NCI-H2171 treated with DMSO at 0.1 percent for 48 hours (cell line): ENCODE measurements around the gene KIAA0930.

ENCODE experiments used
- DNase-seq: peaks from one replicate; lab custom pipeline; 2025; lab: John Stamatoyannopoulos, UW

The KIAA0930 gene

GRCh38 chr22:45172881-45173585 is 67.7 kb downstream of the KIAA0930 start:
- no peak for DNase-seq

DNA sequence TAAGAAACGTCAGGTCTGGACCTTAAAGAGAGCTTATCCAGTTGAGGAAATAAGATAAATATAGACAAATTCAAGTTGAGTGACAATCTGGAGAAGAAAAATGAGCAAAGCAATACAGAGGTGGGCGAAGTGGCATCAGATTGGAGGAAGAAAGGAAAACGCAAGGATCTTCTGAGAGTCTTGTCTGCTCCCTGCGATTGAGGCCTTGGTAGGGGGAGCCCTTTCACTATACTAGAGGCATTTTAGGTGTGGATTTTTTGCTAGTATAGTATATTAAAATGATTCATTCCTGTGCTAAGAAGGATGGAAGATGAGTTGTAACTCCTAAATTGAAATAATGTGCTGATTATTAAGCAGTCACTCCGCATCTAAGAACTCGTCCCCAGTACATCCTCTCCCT is 68.9 kb downstream of the KIAA0930 start:
- DNase-seq, result no peak

DNA sequence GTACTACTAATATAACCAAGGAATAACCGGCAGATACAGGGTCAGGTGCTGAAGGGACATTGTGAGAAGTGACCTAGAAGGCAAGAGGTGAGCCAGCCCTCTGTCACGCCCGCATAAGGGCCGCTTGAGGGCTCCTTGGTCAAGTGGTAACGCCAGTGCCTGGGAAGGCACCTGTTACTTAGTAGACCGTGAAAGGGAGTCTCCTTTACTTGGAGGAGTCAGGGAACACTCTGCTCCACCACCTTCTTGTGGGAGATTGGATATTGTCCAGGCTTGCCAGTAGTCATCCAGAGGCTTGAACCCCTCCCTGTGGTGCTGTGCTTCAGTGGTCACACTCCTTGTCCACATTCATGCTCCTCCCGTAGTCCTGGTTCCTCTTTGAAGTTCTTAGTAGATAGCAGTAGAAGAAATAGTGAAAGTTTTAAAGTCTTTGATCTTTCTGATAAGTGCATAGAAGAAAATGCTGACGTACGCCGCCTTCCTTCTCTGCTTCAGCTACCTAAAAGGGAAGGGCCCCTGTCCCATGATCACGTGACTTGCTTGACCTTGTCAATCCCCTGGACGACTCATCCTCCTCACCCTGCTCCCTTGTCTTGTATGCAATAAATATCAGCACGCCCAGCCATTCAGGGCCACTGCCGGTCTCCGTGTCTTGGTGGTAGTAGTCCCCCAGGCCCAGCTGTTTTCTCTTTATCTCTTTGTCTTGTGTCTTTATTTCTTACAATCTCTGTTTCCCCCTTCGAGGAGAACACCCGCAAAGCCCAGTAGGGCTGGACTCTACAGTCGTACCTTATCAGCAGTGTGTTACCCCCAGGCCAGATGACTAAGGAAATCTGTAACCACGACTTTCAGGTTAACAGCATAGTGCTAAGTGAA is 70.9 kb downstream of the KIAA0930 start:
- DNase-seq, result no peak

DNA sequence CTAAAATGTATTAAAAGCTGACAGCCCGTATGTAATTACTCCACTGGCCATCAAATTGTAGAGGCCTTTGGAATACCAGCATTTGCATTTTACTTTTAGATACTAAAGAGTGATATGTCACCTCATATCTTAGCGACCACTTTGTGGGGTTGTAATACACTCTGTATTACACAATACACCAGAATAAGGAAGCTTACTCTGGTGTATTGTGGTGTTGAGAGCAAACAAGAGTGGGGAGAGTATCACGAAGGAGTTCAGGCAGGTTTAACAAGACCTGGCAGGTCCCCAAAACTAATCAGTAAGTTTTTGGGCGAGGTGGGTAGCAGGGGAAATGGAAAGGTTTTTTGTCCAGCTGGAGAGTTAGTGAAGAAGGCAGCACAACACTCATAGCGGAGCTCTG is 73.8 kb downstream of the KIAA0930 start:
- no peak for DNase-seq

GRCh38 chr22:45164270-45165088 is 76.2 kb downstream of the KIAA0930 start:
- DNase-seq, result peak; percentile 31

DNA sequence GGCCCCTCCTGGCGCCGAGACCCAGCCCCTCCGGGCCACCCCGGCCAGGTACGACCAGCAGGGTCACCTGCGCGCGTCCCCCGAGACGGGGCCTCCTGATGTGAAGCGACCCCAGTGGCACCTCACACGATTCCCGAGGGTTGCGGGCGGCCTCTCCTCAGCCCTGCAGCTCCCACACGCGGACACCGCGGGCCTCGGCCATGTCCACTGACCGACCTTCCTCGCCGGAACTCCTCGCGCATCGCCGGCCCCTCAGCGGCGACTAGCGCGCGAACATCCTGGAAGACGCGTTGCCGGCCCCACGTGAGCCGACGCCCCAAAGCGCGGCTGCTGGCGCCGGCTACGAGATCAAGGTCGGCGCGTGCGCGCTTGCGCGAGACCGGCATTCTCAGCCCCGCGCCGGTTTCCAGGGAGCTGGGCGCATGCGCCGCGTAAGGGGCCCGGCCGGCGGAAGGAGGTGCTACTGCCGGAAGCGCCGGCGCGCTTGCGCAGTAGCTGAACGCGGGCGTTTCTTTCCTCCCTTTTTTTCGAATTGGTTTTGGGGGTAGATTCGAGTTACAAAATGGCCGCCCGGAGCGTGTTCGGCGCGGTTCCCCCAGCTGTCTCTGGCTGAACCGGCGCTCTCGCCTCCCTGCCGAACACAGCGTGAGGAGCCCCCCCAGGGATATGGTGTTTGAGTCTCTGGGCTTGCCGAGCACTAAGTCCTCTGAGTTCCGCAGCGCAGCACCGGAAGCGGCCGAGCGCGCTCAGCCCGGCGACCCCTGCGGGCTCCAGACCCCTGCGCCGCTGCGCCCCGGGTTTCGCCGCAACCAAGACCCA is 77.0 kb downstream of the KIAA0930 start, which contains the start of gene NUP50:
NUP50 (plus strand) TSS at position 475 of the 819 bp plus-strand sequence. CDS start 4,253 bp downstream, outside the sequence.
- peak; percentile 98 for DNase-seq

- peak; percentile 66 for DNase-seq
Measured at GRCh38 chr22:45163099-45163450, 77.6 kb downstream of the KIAA0930 start.

GRCh38 chr22:45162531-45162930 is 78.2 kb downstream of the KIAA0930 start:
- no peak for DNase-seq

DNA sequence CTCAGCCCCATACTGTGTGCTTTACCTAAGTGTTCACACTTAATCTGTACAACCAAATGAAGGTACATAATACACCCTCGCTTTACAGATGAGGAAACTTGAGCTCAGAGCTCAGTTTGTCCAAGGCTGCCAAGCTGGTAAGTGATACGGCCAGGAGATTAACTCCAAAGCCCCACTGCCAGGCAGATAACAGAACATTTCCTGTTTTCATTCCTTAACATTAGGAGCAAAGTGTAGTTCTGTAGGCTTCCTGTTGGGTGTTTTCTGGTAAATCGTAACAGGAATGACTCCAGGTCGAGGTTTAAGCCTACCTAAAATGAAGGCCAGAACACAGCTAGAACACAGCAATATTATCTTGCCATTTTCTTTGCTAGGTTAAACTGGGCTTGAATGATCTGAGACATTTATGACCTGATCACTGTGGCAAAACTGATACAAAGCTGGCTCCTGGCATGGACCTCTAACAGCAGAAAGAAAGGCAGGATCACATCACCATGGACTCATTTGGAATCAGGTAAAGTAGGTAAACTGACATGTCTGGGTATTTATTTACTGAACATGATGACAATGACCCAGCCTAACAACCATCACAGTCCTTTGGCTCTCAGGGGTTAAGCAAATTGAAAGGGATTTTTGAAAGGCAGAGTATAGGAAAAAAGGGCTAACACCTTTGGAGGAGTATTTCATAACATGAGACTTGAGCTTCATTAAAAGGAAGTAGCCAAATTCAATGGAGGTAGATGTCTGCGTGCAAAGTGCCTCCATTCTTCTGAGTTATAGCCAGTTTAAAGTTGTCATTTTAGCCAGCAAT is 80.8 kb downstream of the KIAA0930 start:
- DNase-seq, result no peak

DNA sequence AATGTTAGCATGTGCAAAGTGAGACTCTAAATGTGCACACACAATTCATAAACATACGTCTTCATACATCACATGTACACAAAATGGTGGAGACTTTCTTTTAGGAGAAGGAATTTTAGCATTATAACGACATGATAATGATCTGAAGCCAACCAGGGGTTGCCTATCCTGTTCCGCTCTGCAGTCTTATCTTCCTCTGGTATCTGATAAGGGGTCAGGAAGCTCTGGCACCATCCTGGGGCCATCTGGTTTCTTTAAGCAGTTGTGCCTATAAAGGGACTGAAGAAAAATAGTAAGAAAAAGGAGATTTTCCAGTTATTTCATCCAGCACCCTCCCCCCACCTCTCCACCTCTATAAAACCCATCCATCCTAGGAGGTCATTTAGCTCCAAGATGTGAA is 82.8 kb downstream of the KIAA0930 start:
- DNase-seq, result no peak

DNA sequence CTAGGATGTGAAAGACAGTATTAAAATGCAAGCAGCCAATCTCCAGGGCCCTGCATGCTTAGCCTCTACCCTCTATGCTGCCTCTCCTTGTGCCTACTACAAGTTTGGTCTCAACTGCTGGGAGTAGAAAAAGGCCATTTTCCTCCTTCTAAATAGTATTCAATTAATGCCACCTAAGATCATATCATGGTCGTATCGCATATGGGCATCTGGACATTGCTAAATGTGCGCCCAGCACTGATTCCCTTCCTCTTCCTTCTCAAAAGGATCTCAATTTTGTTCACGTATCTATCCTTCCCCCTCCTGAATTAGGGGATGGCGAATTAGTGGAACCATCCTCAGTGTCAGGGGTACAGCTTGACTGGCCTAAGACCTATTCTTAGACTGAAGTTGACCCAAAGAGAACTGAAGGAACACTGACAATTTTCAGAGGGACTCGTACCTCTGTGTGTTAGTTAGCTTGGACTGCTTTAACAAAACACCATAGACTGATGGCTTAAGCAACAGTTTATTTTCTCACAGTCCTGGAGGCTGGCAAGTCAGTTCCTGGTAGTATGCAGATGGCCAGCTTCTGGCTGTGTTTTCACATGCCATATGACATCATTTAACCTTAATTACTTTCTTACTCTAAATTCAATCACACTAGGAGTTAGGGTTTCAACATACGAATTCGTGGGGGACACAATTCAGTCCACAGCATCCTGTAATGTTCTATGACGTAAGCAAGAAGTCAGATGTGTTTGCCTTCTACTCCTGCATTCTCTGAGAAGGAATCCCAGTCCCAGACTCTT is 85.4 kb downstream of the KIAA0930 start:
- peak; percentile 15 for DNase-seq

- no peak for DNase-seq
Measured at GRCh38 chr22:45154383-45154782, 86.3 kb downstream of the KIAA0930 start.

GRCh38 chr22:45151503-45151902 is 89.2 kb downstream of the KIAA0930 start:
- DNase-seq, result no peak

DNA sequence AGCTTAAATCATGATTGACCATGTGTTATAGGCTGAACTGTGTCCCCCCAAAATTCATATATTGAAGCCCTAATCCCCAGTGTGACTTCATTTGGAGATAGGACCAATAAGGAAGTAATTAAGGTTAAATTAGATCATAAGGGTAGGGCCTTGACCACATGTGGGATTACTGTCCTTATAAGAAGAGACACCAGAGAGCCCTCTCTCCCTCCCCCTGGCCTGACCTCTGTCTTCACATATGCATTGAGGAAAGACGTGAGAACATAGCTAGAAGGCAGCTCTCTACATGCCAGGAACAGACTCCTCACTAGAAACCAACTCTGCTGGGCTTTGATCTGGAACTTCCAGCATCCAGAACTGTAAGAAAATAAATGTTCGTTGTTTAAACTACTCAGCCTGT is 90.6 kb downstream of the KIAA0930 start:
- DNase-seq, result no peak

DNA sequence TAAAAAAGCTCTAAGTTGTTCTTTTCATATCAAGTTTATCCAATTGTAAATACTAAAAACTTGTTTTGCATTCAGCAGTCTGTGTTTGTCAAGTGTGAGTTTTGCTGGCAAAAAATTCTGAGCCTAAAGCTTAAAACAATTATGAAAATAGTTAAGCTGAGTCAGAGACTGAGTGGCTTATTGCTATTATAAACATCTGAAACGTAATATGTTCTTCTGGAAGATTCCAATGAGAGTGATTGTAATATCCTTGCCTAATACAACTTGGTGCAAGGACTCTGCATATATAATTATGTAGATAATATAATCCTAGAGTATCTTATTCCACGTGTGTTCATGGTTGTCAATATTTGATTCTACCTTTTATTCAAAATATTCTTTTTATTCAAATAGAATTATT is 91.0 kb downstream of the KIAA0930 start:
- DNase-seq, result no peak

GRCh38 chr22:45144916-45145315 is 95.8 kb downstream of the KIAA0930 start:
- no peak for DNase-seq

GRCh38 chr22:45142376-45142775 is 98.3 kb downstream of the KIAA0930 start:
- DNase-seq, result no peak
